Keratinocyte (primary cell): ENCODE results near the gene TMPRSS4. TPM values are rescaled to one million over a fixed set of nuclear protein-coding genes. Genes with fewer than 3 reads are reported as not detected.

ENCODE experiments used
- DNase-seq: peaks from one replicate; pipeline ENCODE4 v3.0.0-alpha.2; 2011; ENCODE audit warnings: low read depth, missing footprints, low spot score
- FAIRE-seq: peaks from 2 replicates; lab custom pipeline; 2011; peaks lifted over from hg19 to GRCh38; lab: Jason Lieb, UNC
- H2AFZ ChIP-seq: 2 replicates; pipeline ENCODE4 v1.6.0; 2012; ENCODE audit warnings: low read length, control low read depth, inconsistent platforms; ENCODE audit not compliant: control insufficient read depth
- H3K27ac ChIP-seq: 2 replicates; pipeline ENCODE4 v1.5.1; 2011; ENCODE audit warnings: low read length; ENCODE audit not compliant: control insufficient read depth, insufficient read depth
- H3K27me3 ChIP-seq: 3 replicates; pipeline ENCODE4 v1.6.0; 2011; ENCODE audit warnings: low read length; ENCODE audit not compliant: control insufficient read depth, insufficient read depth; ENCODE audit errors: extremely low read depth
- H3K36me3 ChIP-seq, 2 experiments: 2 replicates in 1 of 2; 3 replicates in 1 of 2; pipeline ENCODE4 v1.5.1; 2011; ENCODE audit warnings: low read length in 2 of 2, mild to moderate bottlenecking in 1 of 2; ENCODE audit not compliant: control insufficient read depth in 2 of 2, insufficient read depth in 2 of 2; ENCODE audit errors: extremely low read depth in 1 of 2
- H3K4me1 ChIP-seq: 3 replicates; pipeline ENCODE4 v1.5.1; 2011; ENCODE audit warnings: low read length; ENCODE audit not compliant: control insufficient read depth, insufficient read depth; ENCODE audit errors: extremely low read depth
- H3K4me2 ChIP-seq: 3 replicates; pipeline ENCODE4 v1.6.0; 2011; ENCODE audit warnings: low read depth, low read length; ENCODE audit not compliant: control insufficient read depth, insufficient read depth; ENCODE audit errors: extremely low read depth
- H3K4me3 ChIP-seq, 3 experiments: fragments of 200-600 bp in 1 of 3; sonication (generic) in 1 of 3; 2 replicates in 2 of 3; 3 replicates in 1 of 3; pipeline ENCODE4 v1.5.1; 2011 to 2016; ENCODE audit warnings: low read length in 3 of 3, mild to moderate bottlenecking in 3 of 3, control low read depth in 2 of 3, inconsistent platforms in 1 of 3, low read depth in 1 of 3, mixed read lengths in 1 of 3, mixed run types in 1 of 3, moderate library complexity in 1 of 3; ENCODE audit not compliant: control insufficient read depth in 2 of 3, insufficient read depth in 2 of 3; ENCODE audit errors: extremely low read depth in 1 of 3
- H3K79me2 ChIP-seq: 2 replicates; pipeline ENCODE4 v1.6.0; 2012; ENCODE audit warnings: low read length; ENCODE audit not compliant: control insufficient read depth, insufficient read depth
- H3K9ac ChIP-seq: 3 replicates; pipeline ENCODE4 v1.6.0; 2011; ENCODE audit warnings: low read length; ENCODE audit not compliant: control insufficient read depth, insufficient read depth; ENCODE audit errors: extremely low read depth
- H3K9me1 ChIP-seq: 3 replicates; pipeline ENCODE4 v1.6.0; 2011; ENCODE audit warnings: low read length; ENCODE audit not compliant: control insufficient read depth, insufficient read depth; ENCODE audit errors: extremely low read depth
- H3K9me3 ChIP-seq: 2 replicates; pipeline ENCODE4 v1.5.1; 2012; ENCODE audit warnings: low read depth, low read length; ENCODE audit not compliant: control insufficient read depth
- H4K20me1 ChIP-seq: 3 replicates; pipeline ENCODE4 v1.6.0; 2011; ENCODE audit warnings: low read length; ENCODE audit not compliant: control insufficient read depth, insufficient read depth; ENCODE audit errors: extremely low read depth
- EZH2 ChIP-seq: IDR thresholded peaks from one replicate; pipeline ENCODE4 v1.6.1; 2012; ENCODE audit warnings: inconsistent platforms, mild to moderate bottlenecking, low read length, moderate library complexity
- dilution Hi-C: fragments of 300-500 bp; cut with MboI; formaldehyde crosslinking; loops from one replicate; pipeline ENCODE4 v1.7.0; 2020; ENCODE audit warnings: low sequenced_read_pairs; ENCODE audit not compliant: extremely low pct_ligation_motif_present
- polyA plus RNA-seq, 5 experiments: library from polyadenylated mRNA; depleted of rRNA in 3 of 5; stranded (reverse) in 3 of 5; stranded (forward) in 1 of 5; unstranded in 1 of 5; fragments of >200 nt; gene quantifications; 1 replicate in 1 of 5; 2 replicates in 3 of 5; 3 replicates in 1 of 5; pipeline versions ENCODE4 v1.2.1 to v1.2.3, GENCODE V29; 2011 to 2012; ENCODE audit warnings: missing spikeins in 2 of 5, low read depth in 1 of 5, low replicate concordance in 1 of 5
- TF ChIP-seq, protein P1 (sequence below), 3 experiments: IDR thresholded peaks in 1 of 3; conservative IDR thresholded peaks in 1 of 3; optimal IDR thresholded peaks in 1 of 3; 2 replicates in 2 of 3; 3 replicates in 1 of 3; pipeline versions ENCODE3 to v1.5.1; 2011; ENCODE audit warnings: low read length in 3 of 3, mild to moderate bottlenecking in 3 of 3, moderate library complexity in 2 of 3, control low read depth in 1 of 3, inconsistent platforms in 1 of 3; ENCODE audit not compliant: insufficient read depth in 2 of 3; ENCODE audit errors: extremely low read depth in 1 of 3

TMPRSS4 gene
- polyA plus RNA-seq, 1 donor (not counting 4 experiments of a cell fraction or from before 2014, with no cell fraction given) = 1.2 TPM

DNA sequence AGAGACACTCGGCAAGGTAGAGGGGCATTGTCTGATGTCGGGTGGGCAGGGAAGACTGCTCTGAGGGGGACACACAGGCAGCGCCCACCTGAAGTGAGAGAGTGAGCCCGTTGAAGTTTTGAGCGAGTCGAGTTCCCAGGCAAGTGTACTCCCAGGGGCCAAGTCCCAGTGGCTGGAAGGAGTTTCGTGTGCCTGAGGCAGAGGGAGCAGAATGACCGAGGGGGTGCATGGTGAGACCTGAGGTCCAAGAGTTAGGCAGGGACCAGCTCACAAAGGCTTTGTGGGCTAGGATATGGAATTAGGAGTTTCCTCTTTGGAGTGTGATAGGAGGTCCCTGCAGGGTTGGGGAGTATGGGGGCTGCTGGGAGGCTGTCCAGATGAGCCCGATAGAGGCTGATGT is 93.4 kb downstream of the TMPRSS4 start:
- H4K20me1 ChIP-seq = no peaks in the 10 kb centered on the region
- no peak overlapping the region for H3K27ac ChIP-seq
- H3K4me1 ChIP-seq = peaks cover 22% of the 10 kb centered on the region
- H3K9me1 ChIP-seq = peaks cover 3% of the 10 kb centered on the region
- no peak overlapping the region for H2AFZ ChIP-seq
- FAIRE-seq (no peak), DNase-seq (no peak)
- no peaks in the 10 kb centered on the region for H3K27me3 ChIP-seq
- H3K4me2 ChIP-seq = no peak overlapping the region
- dilution Hi-C loops = no loop called here
- no peaks in the 10 kb centered on the region for H3K36me3 ChIP-seq
- TF ChIP-seq, protein P1, sequence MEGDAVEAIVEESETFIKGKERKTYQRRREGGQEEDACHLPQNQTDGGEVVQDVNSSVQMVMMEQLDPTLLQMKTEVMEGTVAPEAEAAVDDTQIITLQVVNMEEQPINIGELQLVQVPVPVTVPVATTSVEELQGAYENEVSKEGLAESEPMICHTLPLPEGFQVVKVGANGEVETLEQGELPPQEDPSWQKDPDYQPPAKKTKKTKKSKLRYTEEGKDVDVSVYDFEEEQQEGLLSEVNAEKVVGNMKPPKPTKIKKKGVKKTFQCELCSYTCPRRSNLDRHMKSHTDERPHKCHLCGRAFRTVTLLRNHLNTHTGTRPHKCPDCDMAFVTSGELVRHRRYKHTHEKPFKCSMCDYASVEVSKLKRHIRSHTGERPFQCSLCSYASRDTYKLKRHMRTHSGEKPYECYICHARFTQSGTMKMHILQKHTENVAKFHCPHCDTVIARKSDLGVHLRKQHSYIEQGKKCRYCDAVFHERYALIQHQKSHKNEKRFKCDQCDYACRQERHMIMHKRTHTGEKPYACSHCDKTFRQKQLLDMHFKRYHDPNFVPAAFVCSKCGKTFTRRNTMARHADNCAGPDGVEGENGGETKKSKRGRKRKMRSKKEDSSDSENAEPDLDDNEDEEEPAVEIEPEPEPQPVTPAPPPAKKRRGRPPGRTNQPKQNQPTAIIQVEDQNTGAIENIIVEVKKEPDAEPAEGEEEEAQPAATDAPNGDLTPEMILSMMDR (optimal IDR thresholded peaks at IDR 0.05 in 1 of 3, IDR thresholded peaks at IDR 0.05 in 1 of 3, conservative IDR thresholded peaks at IDR 0.05 in 1 of 3; ENCODE audit: extremely low read depth in 1 of 3, insufficient read depth in 2 of 3, low read length in 3 of 3) = no peak
- no peak for TF ChIP-seq EZH2
- H3K9ac ChIP-seq = no peak overlapping the region
- no peaks in the 10 kb centered on the region for H3K79me2 ChIP-seq
- H3K4me3 ChIP-seq = no peak overlapping the region
- H3K9me3 ChIP-seq = no peaks in the 10 kb centered on the region

DNA sequence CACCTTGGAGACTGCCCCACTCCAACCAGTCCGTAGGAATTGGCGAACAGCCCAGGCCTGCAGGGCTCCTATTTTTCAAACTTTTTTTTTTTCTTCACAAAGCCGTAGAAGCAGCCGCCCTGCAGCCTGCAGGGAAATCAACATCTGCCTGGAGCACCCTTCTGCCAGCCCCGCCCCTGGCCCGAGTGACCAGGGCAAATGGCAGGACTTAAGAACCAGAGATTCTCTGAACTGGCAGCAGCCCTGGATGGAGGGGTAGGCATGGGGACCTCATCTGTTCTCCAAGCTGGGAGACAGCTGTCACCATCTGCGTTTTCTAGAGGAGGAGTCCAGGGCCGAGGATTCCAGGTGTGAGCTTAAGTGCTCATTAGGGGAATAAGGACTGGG is 94.0 kb downstream of the TMPRSS4 start:
- H3K9me1 ChIP-seq = peaks cover 5% of the 10 kb centered on the region
- H3K27me3 ChIP-seq = no peaks in the 10 kb centered on the region
- H3K4me2 ChIP-seq = no peak overlapping the region

More for the DNA sequence above, 94.0 kb downstream of the TMPRSS4 start:
- TF ChIP-seq, protein P1 (optimal IDR thresholded peaks at IDR 0.05 in 1 of 3, IDR thresholded peaks at IDR 0.05 in 1 of 3, conservative IDR thresholded peaks at IDR 0.05 in 1 of 3; ENCODE audit: extremely low read depth in 1 of 3, insufficient read depth in 2 of 3, low read length in 3 of 3) = no peak
- no peak for TF ChIP-seq EZH2
- dilution Hi-C loops = no loop called here
- Histone ChIP-seq H2AFZ (no peak overlapping the region), H3K79me2 (no peaks in the 10 kb centered on the region), H3K36me3 (no peaks in the 10 kb centered on the region), H3K4me1 (peaks cover 24% of the 10 kb centered on the region), H3K27ac (no peak overlapping the region), H4K20me1 (no peaks in the 10 kb centered on the region), H3K4me3 (no peak overlapping the region), H3K9ac (no peak overlapping the region), H3K9me3 (no peaks in the 10 kb centered on the region)
- DNase-seq (no peak), FAIRE-seq (no peak)

Other genes with a start within 250 kb of the TMPRSS4 start
- not detected in 3 replicates for gene FXYD6, start 200.4 kb upstream of the TMPRSS4 start, polyA plus RNA-seq
- 0.95 to 5.2 TPM (median 1.8 TPM) in 3 replicates for gene TMPRSS13, start 147.7 kb upstream of the TMPRSS4 start, polyA plus RNA-seq
- 0.04 to 0.23 TPM (median 0.14 TPM) in 3 replicates for gene IL10RA, start 90.7 kb upstream of the TMPRSS4 start, polyA plus RNA-seq
- gene SMIM35, start 9.9 kb downstream of the TMPRSS4 start, polyA plus RNA-seq = not detected in 3 replicates
- 6.3 to 10.8 TPM (median 7.7 TPM) in 3 replicates for gene SCN4B, start 75.7 kb downstream of the TMPRSS4 start, polyA plus RNA-seq
- 0.48 to 0.59 TPM (median 0.56 TPM) in 3 replicates for gene SCN2B, start 99.6 kb downstream of the TMPRSS4 start, polyA plus RNA-seq
- gene JAML, start 147.9 kb downstream of the TMPRSS4 start, polyA plus RNA-seq = 0.01 TPM in 1 of 3 replicates, not detected in the others
- 6.3 to 7.9 TPM (median 6.5 TPM) in 3 replicates for gene MPZL3, start 175.3 kb downstream of the TMPRSS4 start, polyA plus RNA-seq
- gene MPZL2, start 187.2 kb downstream of the TMPRSS4 start, polyA plus RNA-seq = 98.4 to 237 TPM (median 225 TPM) in 3 replicates
- gene CD3E, start 227.7 kb downstream of the TMPRSS4 start, polyA plus RNA-seq = 0.06 TPM in 1 of 3 replicates, not detected in the others